GM21786 (cell line): ENCODE measurements around the gene NPHP4.
"Not testable (repeated sequence)": the region's sequence is repeated elsewhere in the genome, so short reads cannot be mapped to it uniquely, and the experiment has no call there.

Experiments used
- ATAC-seq: cut with Tn5 transposase; IDR thresholded peaks from one replicate; pipeline ENCODE4 v1.9.1; 2021; ENCODE audit not compliant: unreplicated experiment

Gene NPHP4

DNA sequence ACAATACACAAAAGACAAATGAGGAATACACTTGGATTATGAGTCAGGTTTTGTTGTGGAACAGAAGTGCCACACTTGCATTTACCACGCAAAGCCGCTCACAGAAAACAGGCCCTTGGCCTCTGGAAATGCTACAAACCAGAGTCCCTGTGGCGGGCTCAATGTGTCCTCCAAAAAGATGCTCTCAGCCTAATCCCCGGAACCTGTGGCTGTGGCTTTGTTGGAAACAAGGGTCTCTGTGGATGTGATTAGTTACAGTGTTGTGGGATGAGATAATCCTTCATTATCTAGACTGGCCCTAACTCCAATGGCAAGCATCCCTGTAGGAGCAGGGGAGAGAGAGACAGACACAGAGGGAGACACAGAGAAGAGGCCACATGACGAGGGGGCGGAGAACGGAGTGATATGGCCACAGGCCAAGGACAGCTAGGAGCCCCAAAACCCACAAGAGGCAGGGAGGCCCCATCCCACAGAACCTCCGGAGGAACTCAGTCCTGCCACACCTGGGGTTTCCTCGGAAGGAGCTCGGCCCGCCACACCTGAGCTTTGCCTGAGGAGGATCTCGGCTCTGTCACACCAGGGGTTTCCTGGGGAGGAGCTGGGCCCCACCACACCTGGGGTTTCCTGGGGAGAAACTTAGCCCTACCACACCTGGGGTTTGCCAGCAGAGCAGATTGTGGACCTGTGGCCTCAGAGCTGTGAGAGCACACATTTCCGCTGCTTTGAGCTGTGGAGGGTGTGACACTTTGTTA is 55.4 kb downstream of the NPHP4 start:
- no peak for ATAC-seq

DNA sequence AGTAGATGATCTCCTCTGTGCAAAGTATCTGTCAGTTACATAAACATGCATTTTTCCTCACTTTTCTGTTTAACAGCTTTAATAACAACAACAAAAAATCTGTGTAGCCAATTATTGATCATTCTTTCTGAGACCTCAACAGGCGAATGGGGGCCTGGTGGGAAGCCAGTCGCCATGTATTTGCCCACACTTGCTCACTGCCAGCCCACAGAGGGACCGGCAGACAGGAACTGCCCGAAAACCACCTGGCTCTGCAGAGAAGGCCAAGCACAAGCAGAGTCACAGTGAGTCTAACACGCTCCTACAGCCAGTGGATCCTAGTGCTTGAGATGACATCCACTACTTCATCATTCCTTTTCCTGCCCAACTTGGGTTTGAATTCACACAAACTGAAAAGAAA is 56.1 kb downstream of the NPHP4 start:
- no peak for ATAC-seq

DNA sequence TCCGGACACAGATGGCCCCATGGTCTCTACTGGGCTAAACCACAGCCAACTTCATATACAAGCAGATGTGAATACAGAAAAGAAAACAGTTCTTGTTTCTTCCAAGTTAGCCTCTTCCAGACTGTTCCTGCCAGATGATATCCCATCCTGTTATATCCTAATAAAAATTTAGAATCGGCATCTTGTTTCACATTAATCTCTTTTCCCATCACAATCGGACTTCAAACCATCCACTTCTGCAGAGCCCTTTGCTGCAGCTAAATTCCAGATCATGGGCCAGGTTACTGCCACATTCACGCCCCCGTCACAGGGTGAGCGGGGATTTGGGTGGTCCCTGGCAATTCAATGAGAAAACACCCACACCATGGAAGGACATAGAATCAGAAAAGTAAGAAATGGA is 57.2 kb downstream of the NPHP4 start:
- ATAC-seq, result no peak

GRCh38 chr1:5934058-5934884 is 58.0 kb downstream of the NPHP4 start:
- no peak for ATAC-seq

DNA sequence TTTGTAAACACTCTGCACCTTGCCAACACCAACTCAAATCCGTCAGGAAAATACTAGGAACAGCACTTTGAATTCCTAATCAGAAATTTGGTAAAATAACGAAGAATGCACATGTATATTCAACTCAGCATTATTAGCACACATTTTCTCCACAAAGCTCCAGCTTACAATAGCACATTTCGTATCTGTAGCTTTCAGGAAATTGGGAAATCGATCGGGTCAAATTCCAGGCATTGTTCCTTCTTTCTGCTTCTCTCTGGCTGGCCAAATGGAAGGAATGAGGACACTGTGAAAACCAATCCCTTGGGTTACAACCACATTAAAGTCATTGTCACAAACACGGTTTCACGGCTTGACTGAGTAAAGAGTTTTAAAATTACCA is 58.6 kb downstream of the NPHP4 start:
- ATAC-seq, result no peak

- ATAC-seq, result no peak
Observed at GRCh38 chr1:5933050-5933449, 59.2 kb downstream of the NPHP4 start.

DNA sequence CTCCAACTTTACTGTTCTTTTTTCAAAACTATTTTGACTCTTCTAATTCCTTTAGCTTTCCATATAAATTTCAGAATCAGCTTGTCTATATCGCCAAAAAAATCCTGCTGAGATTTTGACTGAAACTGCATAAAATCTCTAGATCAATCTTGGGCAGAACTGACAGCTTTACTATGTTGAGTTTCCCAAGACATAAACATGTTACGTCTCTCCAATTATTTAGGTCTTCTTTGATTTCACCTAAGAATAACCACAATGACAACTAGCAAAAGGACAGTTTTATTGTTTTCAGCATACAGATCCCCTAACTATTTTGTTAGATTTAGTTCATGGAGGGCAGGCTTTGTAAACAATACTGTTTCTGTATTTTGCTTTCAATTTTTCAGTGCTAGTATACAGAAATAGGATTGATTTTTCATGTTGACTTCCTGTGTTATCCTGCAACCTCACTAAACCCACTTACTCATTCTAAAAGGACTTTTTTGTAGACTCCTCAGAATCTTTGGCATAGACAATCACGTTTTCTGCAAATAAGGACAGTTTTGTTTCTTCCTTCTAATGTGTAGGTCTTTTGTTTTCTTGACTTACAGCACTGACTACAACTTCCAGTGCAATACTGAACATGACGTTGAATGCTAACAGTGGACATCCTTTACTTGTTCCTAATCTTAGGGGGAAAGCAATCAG is 63.4 kb downstream of the NPHP4 start:
- no peak for ATAC-seq

- no peak for ATAC-seq
Observed at GRCh38 chr1:5927506-5928370, 64.5 kb downstream of the NPHP4 start.

DNA sequence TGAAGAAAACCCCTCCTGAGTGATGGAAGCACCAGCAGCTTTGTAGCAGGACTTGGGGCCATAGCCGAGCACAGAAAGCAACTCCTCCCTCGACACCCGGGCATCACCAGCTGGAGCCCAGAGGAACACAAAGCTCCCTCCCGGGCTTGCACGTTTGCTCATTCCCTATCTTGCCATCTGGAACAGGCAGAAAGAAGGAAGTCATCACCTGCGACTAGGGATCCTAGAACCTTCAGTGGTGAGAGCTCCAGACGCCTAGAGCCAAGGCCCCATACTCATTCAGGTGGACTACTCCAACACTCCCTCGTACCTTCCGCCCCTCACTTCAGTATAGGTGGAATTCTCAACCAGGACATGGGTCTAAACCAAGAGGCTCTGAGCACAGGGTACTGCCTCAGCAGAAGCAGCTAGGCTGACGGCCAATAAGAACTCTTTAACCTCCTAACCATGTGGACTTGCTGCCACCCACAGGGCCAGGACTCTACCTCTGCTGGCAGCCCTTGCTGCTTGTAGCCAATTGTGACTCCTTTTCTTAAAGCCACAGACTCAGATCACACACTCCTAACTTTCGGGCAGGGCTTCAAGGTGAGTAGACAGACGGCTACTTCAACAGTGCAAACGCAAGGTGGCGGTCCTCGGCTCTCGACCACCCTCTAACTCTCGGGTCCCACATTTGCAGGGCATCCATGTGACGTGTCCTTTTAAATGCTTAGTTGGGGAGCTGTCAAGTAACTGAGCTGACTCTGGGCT is 65.4 kb downstream of the NPHP4 start:
- ATAC-seq, result no peak

GRCh38 chr1:5922700-5923330 is 69.4 kb downstream of the NPHP4 start:
- ATAC-seq, result not testable (repeated sequence)

DNA sequence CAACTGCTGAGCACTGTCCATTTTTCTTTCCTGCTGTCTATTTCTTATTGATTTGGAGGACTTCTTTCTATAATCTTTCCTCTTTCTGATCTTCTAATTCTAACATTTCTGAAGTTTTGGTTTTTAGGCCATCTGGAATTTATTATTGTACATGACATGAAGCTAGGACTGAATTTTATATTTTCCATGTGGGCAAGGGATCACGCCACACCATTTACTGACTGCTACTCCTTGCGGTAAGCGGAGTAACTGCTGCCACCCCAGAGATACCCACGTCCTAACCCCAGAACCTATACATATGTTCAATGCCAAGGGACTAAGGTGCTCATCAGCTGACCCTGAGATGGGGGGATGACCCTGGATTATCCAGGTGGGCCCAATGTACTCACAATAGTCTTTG is 70.6 kb downstream of the NPHP4 start:
- no peak for ATAC-seq

DNA sequence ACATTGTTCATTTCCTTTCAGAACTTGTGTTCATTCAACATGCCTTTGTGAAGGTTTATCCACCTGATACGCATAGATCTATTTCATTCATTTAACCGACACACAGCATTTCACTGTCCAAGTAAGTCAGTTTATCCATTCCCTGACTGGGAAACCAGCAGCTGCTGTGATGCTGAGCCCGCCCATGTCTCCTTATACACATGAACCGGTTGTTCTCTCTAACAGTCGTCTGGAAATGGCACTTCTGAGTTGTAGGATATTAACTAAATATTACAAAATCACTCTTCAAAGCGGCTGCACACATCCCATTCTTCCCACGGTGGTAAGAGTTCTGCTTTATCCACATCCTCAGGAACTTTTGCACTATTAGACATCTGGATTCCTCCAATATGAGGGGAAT is 71.1 kb downstream of the NPHP4 start:
- no peak for ATAC-seq

DNA sequence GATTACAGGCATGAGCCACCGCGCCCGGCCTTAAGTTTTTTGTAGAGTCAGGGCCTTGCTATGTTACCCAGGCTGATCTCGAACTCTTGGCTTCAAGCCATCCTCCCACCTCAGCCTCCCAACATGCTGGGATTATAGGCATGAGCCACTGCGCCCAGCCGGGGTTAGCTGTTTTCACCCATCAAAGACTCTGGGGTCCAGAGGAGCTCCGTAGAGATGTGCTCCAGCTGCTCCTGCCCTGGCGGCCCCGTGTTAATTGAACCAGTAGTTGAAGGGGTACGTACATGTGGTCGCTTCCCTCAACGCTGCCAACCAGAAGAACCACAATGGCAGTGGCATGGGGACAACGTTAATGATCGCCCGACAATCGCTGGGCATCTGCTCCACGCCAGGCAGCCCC is 72.0 kb downstream of the NPHP4 start:
- no peak for ATAC-seq

DNA sequence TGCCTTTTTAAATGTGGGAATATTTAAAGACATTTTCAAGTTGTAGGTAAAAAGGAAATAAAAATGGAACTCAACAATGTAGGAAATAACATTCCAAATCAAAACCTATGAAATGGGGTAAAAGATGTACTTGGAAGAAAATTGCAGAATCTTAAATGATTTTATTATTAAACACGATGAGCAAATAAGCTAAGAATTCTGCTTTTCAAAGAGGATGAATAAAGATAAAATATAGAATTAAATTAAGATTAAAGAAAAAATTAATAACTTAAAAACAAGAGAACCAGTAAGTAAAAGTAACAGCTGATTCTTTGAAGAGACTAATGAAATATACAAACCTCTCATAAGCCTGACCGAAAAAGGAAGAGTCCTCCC is 74.0 kb downstream of the NPHP4 start:
- ATAC-seq, result no peak

DNA sequence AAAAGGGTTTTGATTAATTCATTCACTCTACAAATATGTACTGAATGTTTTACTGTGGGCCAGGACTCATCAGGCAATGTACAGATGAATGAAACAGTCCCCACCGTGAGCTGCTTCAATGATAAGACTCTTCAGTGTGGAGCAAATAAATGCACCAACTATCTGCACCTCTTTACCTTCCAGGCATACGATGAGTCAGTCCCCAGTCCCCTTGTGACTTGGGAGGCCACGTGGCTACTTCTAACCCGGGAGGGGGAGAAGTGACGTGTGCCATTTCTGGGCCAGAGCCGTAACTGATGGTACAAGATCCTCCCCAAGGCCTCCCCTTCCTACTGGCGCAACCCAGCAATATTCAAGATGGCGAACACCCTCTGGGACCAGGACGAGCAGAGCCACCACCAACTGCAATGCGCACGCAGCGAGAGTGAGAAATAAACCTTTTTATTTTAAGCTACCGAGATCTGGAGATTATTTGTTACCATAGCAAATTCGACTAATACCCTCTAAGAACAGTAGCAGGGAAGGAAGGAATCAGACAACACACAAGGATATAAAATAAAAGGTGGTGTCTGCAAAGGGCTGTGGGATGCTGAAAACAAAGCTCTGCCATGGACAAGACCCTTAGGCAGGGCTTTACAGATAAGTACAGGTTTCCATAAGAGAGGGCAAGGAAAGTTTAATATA is 74.5 kb downstream of the NPHP4 start:
- ATAC-seq, result no peak

DNA sequence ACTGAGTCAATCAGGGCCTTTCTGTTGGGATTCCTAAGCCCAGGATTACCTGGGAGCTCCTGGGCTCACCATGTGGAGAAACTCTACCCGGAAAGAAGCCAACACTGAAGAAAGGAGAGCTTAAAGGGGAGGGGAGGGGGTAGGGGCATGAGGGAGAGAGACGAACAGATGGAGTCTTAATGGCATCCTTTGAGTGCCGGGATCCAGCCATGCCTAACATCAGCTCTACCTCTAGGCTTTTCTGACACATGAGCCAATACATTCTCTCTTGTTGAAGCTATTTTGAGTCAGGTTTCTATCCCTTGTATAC is 75.0 kb downstream of the NPHP4 start:
- no peak for ATAC-seq

GRCh38 chr1:5916572-5917280 is 75.5 kb downstream of the NPHP4 start:
- ATAC-seq, result no peak

DNA sequence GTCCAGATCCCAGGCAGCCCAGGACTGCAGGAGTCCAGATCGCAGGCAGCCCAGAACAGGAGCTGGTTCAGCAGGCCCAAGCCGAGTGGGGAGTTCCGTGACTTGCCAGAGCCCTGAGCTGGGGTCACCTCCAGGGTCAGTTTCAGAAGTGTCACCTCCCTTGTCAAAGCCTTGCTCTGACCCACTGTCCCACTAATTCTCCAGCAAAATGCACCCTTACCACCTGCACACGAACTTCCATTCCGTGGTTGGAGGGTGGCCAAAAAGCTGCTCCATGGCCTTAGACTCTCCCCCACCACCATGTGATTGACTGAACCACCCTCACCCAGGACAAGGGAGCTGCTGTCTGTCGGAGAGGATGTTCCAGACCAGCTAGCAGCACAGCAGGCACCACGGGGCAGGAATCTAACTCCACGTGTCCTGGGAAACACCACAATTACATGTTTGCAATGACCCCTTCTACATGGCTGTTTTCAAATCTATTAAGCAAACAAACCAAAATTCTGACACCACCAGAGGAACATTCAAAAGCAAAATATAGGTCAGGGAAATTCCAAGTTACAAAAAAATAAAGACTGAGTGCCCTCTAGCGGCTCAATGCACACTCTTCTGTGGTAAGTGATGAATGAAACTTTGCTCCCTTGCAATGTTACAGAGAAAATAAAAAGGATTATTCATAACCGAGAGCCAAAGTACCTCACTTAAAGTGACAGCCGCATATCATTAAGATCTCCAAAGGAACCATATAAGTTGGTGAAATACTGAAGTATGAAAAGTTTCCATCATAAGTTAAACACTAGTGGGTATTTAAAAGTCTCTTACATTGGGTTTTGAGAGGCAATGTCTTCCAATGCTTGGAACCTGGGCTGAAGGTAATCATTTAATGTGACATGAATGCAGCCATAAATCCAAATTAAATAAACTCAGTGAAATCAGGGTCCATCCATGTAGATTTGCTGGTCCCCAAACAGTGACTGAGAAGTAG is 76.3 kb downstream of the NPHP4 start:
- ATAC-seq, result no peak
